ENCODE results near the gene CASP7. TPM values are rescaled to one million over a fixed set of nuclear protein-coding genes. Genes with fewer than 3 reads are reported as not detected.

The CASP7 gene
- total RNA-seq, 5 donors from 2014 or later (not counting 1 experiment from before 2014, with no cell fraction given): 9.7 to 15.9 (median 13.9) TPM

DNA sequence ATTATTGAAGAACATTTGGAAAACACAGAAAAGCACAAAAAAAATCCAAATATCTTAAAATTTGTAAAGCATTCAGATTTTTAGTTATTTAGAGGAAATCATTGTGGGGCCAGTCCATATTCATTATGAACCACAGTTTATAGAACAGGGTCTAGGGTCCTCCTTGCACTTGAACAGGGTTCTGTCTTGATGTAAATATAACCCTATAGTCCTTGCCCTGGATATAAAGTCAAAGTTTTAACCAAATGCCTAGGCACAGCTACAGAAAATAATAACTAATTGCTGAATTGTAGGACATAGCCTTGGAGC, 25.6 kb downstream of the CASP7 start:
- Histone ChIP-seq H3K9me3 (no peaks in the 10 kb centered on the region), H3K4me1 (ENCODE audit: control insufficient read depth in 1 of 2, extremely low read depth in 1 of 2, insufficient read depth in 2 of 2, low read length in 2 of 2) (peaks cover 4 to 5% of the 10 kb centered on the region in 2 experiments), H3K4me3 (ENCODE audit: control insufficient read depth in 1 of 2, extremely low read depth in 1 of 2, low read length in 1 of 2) (no peak overlapping the region), H3K27ac (ENCODE audit: low read length) (no peak overlapping the region), H3K27me3 (replicated peaks in 1 of 2; ENCODE audit: control insufficient read depth in 2 of 2, extremely low read depth in 1 of 2, insufficient read depth in 2 of 2, low read length in 1 of 2) (no peaks in the 10 kb centered on the region), H3K36me3 (ENCODE audit: control insufficient read depth in 2 of 2, extremely low read depth in 1 of 2, insufficient read depth in 1 of 2, low read length in 1 of 2) (peaks cover 3 to 20% of the 10 kb centered on the region in 2 donors)
- Mint-ChIP-seq H3K36me3 (peaks cover 38% of the 10 kb centered on the region), H3K27ac (no peak overlapping the region), H3K27me3 (no peaks in the 10 kb centered on the region), H3K4me1 (peaks cover 41 to 44% (median 43%) of the 10 kb centered on the region in 3 donors), H3K4me3 (no peak overlapping the region), H3K9me3 (no peaks in the 10 kb centered on the region)
- no peak for ATAC-seq (replicated peaks in 1 of 4)
- CTCF ChIA-PET: interaction anchor here (0.6 to 0.8 kb wide), 3 partner anchors 244 to 873 kb away, joined by 3 to 5 read pairs (median 4); no protein-coding TSS in a partner anchor
- DNase-seq: no peak
- POLR2A ChIA-PET: no interaction called here

DNA sequence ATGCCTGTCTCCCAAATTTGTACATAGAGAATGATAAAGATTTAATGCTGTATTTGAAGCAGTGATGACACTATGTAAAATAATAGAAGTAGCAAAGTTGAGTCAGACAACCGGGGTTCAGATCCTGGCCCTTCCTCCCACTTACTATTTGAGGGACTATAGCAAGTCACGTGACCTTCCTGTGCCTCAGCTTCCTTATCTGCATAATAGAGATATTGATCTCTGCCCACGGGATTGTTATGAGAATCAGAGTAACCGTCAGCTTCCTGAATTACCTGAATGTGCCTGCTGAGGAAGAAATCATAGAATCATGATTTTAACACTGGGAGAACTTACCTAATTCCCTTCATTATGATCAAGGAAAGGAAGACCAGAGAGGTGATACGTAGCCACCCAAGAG, 26.9 kb downstream of the CASP7 start:
- 61% methylated on average over 2 of the region's 5 CpGs for WGBS (ENCODE audit: insufficient coverage)
- H3K27me3 ChIP-seq (replicated peaks in 1 of 2; ENCODE audit: control insufficient read depth in 2 of 2, extremely low read depth in 1 of 2, insufficient read depth in 2 of 2, low read length in 1 of 2): no peaks in the 10 kb centered on the region
- no peaks in the 10 kb centered on the region for H3K27me3 Mint-ChIP-seq
- no peaks in the 10 kb centered on the region for H3K9me3 ChIP-seq
- no peak for ATAC-seq (replicated peaks in 1 of 4)
- peaks cover 3 to 30% of the 10 kb centered on the region in 2 donors for H3K36me3 ChIP-seq (ENCODE audit: control insufficient read depth in 2 of 2, extremely low read depth in 1 of 2, insufficient read depth in 1 of 2, low read length in 1 of 2)
- no peak overlapping the region for H3K4me3 Mint-ChIP-seq
- H3K36me3 Mint-ChIP-seq: peaks cover 32% of the 10 kb centered on the region
- H3K4me1 Mint-ChIP-seq: peaks cover 43 to 44% (median 44%) of the 10 kb centered on the region in 3 donors
- no peak for DNase-seq
- H3K4me3 ChIP-seq (ENCODE audit: control insufficient read depth in 1 of 2, extremely low read depth in 1 of 2, low read length in 1 of 2): no peak overlapping the region
- no peaks in the 10 kb centered on the region for H3K9me3 Mint-ChIP-seq
- CTCF ChIA-PET: no interaction called here
- no peak overlapping the region for H3K27ac ChIP-seq (ENCODE audit: low read length)
- H3K4me1 ChIP-seq (ENCODE audit: control insufficient read depth in 1 of 2, extremely low read depth in 1 of 2, insufficient read depth in 2 of 2, low read length in 2 of 2): peaks cover 4 to 5% of the 10 kb centered on the region in 2 experiments
- no peak overlapping the region for H3K27ac Mint-ChIP-seq
- POLR2A ChIA-PET: no interaction called here

DNA sequence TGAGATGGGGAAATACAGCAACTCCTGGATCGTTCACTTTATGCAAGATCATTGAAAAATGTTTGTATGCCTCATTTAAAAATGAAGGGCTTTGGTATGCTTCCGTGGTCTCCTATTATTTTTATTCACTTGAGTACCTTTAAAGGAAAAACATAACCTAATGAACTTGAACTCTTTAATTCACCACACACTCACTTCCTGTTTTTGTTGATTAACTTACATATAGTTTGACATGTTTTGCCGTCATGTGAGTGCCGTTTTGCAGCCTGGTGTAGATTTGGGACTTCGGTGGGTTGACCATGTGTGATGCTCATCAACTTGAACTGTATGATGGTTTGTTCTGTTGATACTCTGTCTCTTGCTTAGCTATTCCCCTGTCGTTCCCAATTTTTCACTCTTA, 28.9 kb downstream of the CASP7 start:
- H3K27ac ChIP-seq (ENCODE audit: low read length): no peak overlapping the region
- H3K27me3 Mint-ChIP-seq: no peaks in the 10 kb centered on the region
- WGBS (ENCODE audit: insufficient coverage): 100% methylated on average over 2 of the region's 6 CpGs
- DNase-seq: no peak
- no peaks in the 10 kb centered on the region for H3K9me3 ChIP-seq
- peak overlapping the region in 1 of 2 donors; percentile 50 for H3K27ac Mint-ChIP-seq
- no peak overlapping the region for H3K4me3 ChIP-seq (ENCODE audit: control insufficient read depth in 1 of 2, extremely low read depth in 1 of 2, low read length in 1 of 2)
- H3K4me1 ChIP-seq (ENCODE audit: control insufficient read depth in 1 of 2, extremely low read depth in 1 of 2, insufficient read depth in 2 of 2, low read length in 2 of 2): peaks cover 4 to 5% of the 10 kb centered on the region in 2 experiments
- H3K36me3 Mint-ChIP-seq: peaks cover 34% of the 10 kb centered on the region
- H3K4me3 Mint-ChIP-seq: peak overlapping the region in 1 of 3 donors; percentile 12
- CTCF ChIA-PET: no interaction called here
- ATAC-seq (replicated peaks in 1 of 4): no peak
- H3K36me3 ChIP-seq (ENCODE audit: control insufficient read depth in 2 of 2, extremely low read depth in 1 of 2, insufficient read depth in 1 of 2, low read length in 1 of 2): peaks cover 2 to 27% of the 10 kb centered on the region in 2 donors
- H3K9me3 Mint-ChIP-seq: no peaks in the 10 kb centered on the region
- POLR2A ChIA-PET: no interaction called here
- H3K4me1 Mint-ChIP-seq: peaks cover 40 to 44% (median 44%) of the 10 kb centered on the region in 3 donors
- H3K27me3 ChIP-seq (replicated peaks in 1 of 2; ENCODE audit: control insufficient read depth in 2 of 2, extremely low read depth in 1 of 2, insufficient read depth in 2 of 2, low read length in 1 of 2): no peaks in the 10 kb centered on the region

DNA sequence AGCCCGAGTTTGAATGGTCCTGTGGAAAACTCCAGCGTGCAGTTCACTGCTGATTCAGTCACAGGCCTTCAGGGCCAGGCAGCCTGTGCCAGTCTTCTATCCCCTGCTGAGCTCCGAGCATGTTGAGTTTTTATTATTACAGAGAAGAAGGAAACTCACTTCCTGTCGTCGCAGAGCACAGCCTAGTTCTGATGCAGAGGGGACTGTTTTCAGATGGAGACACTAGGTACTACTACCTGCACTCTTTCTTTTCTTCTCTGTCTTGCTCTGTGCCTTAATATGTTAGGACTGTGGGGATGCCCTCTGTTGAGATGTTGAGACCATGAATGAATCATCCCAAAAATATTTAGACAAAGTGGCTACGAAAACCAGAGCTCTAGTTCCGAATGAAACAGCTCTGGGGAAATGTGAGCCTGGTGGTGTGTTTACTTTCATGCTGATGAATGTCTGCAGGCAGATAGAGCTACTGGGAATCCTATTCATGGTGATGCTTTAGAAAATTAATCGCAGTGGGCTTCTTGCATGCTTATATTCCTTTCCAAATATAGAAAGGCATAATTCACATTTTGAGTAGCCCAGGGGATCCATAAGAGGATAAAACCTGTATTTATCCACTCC, 29.6 kb downstream of the CASP7 start:
- 85% methylated on average over 4 of the region's 8 CpGs for WGBS (ENCODE audit: insufficient coverage)
- ChIA-PET POLR2A (no interaction called here), CTCF (no interaction called here)
- H3K36me3 Mint-ChIP-seq: peaks cover 41% of the 10 kb centered on the region
- H3K9me3 Mint-ChIP-seq: no peaks in the 10 kb centered on the region
- no peak overlapping the region for H3K4me3 ChIP-seq (ENCODE audit: control insufficient read depth in 1 of 2, extremely low read depth in 1 of 2, low read length in 1 of 2)
- H3K27me3 ChIP-seq (replicated peaks in 1 of 2; ENCODE audit: control insufficient read depth in 2 of 2, extremely low read depth in 1 of 2, insufficient read depth in 2 of 2, low read length in 1 of 2): no peaks in the 10 kb centered on the region
- ATAC-seq (replicated peaks in 1 of 4) (peak in 1 of 4 experiments; percentile 19), DNase-seq (no peak)
- H3K27ac ChIP-seq (ENCODE audit: low read length): no peak overlapping the region
- no peaks in the 10 kb centered on the region for H3K9me3 ChIP-seq
- peak overlapping the region in 1 of 3 donors; percentile 12 for H3K4me3 Mint-ChIP-seq
- peaks cover 0 to 21% of the 10 kb centered on the region in 2 donors for H3K36me3 ChIP-seq (ENCODE audit: control insufficient read depth in 2 of 2, extremely low read depth in 1 of 2, insufficient read depth in 1 of 2, low read length in 1 of 2)
- H3K27ac Mint-ChIP-seq: no peak overlapping the region
- H3K4me1 ChIP-seq (ENCODE audit: control insufficient read depth in 1 of 2, extremely low read depth in 1 of 2, insufficient read depth in 2 of 2, low read length in 2 of 2): peaks cover 4 to 5% of the 10 kb centered on the region in 2 experiments
- peaks cover 40 to 44% (median 44%) of the 10 kb centered on the region in 3 donors for H3K4me1 Mint-ChIP-seq
- H3K27me3 Mint-ChIP-seq: no peaks in the 10 kb centered on the region

DNA sequence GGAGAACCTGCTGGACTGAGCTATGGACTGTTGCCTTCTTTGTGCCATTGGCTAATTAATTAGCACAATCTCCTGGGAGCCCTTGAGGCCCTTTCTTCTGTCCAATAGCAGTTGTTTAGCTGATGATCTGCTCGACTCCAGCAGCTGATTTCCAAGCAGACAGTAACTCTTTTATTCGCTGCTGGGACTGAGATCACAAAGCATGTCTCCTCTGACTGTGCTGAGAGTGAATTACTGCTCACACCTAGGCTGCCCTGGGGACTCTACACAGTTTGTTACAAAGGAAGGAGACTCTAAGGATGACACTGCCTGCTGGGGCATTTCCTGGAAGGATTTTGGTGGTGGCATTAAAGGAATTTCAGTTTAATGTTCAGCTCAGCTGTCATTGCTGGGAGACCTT, 31.4 kb downstream of the CASP7 start:
- Mint-ChIP-seq H3K27me3 (no peaks in the 10 kb centered on the region), H3K36me3 (peaks cover 50% of the 10 kb centered on the region), H3K4me1 (peaks cover 36 to 41% (median 39%) of the 10 kb centered on the region in 3 donors), H3K27ac (no peak overlapping the region), H3K4me3 (no peak overlapping the region), H3K9me3 (no peaks in the 10 kb centered on the region)
- WGBS (ENCODE audit: insufficient coverage): 100% methylated on average over 2 of the region's 2 CpGs
- DNase-seq (no peak), ATAC-seq (replicated peaks in 1 of 4) (no peak)
- peaks cover 4 to 5% of the 10 kb centered on the region in 2 experiments for H3K4me1 ChIP-seq (ENCODE audit: control insufficient read depth in 1 of 2, extremely low read depth in 1 of 2, insufficient read depth in 2 of 2, low read length in 2 of 2)
- ChIA-PET CTCF (no interaction called here), POLR2A (no interaction called here)
- no peaks in the 10 kb centered on the region for H3K27me3 ChIP-seq (replicated peaks in 1 of 2; ENCODE audit: control insufficient read depth in 2 of 2, extremely low read depth in 1 of 2, insufficient read depth in 2 of 2, low read length in 1 of 2)
- H3K27ac ChIP-seq (ENCODE audit: low read length): no peak overlapping the region
- no peaks in the 10 kb centered on the region for H3K9me3 ChIP-seq
- peaks cover 4 to 17% of the 10 kb centered on the region in 2 donors for H3K36me3 ChIP-seq (ENCODE audit: control insufficient read depth in 2 of 2, extremely low read depth in 1 of 2, insufficient read depth in 1 of 2, low read length in 1 of 2)
- H3K4me3 ChIP-seq (ENCODE audit: control insufficient read depth in 1 of 2, extremely low read depth in 1 of 2, low read length in 1 of 2): no peak overlapping the region

DNA sequence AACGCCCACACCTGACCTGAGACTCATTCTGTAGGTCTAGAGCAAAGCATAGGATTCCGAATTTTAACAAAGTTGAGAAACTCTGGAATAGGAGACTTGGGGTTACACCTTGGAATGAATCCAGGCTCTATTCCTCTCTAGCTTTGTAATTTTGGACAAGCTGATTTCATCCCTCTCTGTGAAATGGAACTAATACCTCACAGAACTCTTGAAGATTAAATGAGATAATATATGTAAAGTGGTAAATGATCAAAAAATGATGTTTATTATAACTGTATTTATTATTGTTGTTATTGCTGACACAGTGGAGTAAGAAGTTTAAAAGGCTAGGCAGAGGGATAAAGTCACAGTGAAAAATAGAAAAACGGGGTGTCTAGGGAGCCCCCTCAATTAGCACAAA, 32.3 kb downstream of the CASP7 start:
- H3K4me1 ChIP-seq (ENCODE audit: control insufficient read depth in 1 of 2, extremely low read depth in 1 of 2, insufficient read depth in 2 of 2, low read length in 2 of 2): peaks cover 2 to 4% of the 10 kb centered on the region in 2 experiments
- peaks cover 56% of the 10 kb centered on the region for H3K36me3 Mint-ChIP-seq
- H3K27me3 ChIP-seq (replicated peaks in 1 of 2; ENCODE audit: control insufficient read depth in 2 of 2, extremely low read depth in 1 of 2, insufficient read depth in 2 of 2, low read length in 1 of 2): no peaks in the 10 kb centered on the region
- H3K4me1 Mint-ChIP-seq: peaks cover 27 to 32% (median 31%) of the 10 kb centered on the region in 3 donors
- H3K4me3 ChIP-seq (ENCODE audit: control insufficient read depth in 1 of 2, extremely low read depth in 1 of 2, low read length in 1 of 2): no peak overlapping the region
- H3K27ac ChIP-seq (ENCODE audit: low read length): no peak overlapping the region
- no peak for DNase-seq
- no peaks in the 10 kb centered on the region for H3K9me3 Mint-ChIP-seq
- WGBS (ENCODE audit: insufficient coverage): 100% methylated on average over 2 of the region's 3 CpGs
- H3K4me3 Mint-ChIP-seq: no peak overlapping the region
- peaks cover 4 to 13% of the 10 kb centered on the region in 2 donors for H3K36me3 ChIP-seq (ENCODE audit: control insufficient read depth in 2 of 2, extremely low read depth in 1 of 2, insufficient read depth in 1 of 2, low read length in 1 of 2)
- POLR2A ChIA-PET: no interaction called here
- CTCF ChIA-PET: no interaction called here
- no peak for ATAC-seq (replicated peaks in 1 of 4)
- H3K9me3 ChIP-seq: no peaks in the 10 kb centered on the region
- H3K27me3 Mint-ChIP-seq: no peaks in the 10 kb centered on the region
- no peak overlapping the region for H3K27ac Mint-ChIP-seq
